Astrocyte (in vitro differentiated cells and primary cell): ENCODE data around the gene ZSCAN5B. TPM values are rescaled to one million over a fixed set of nuclear protein-coding genes. Genes with fewer than 3 reads are reported as not detected.

Experiments used
- DNase-seq: peaks from one replicate; pipeline ENCODE4 v3.0.0-alpha.2; 2010; ENCODE audit warnings: low read depth
- FAIRE-seq: peaks from 2 replicates; lab custom pipeline; 2011; peaks lifted over from hg19 to GRCh38; lab: Jason Lieb, UNC
- H2AFZ ChIP-seq: 2 replicates; pipeline ENCODE4 v1.6.0; 2012; ENCODE audit warnings: low read depth, low read length, inconsistent platforms
- H3K27ac ChIP-seq: 2 replicates; pipeline ENCODE4 v1.5.1; 2011; ENCODE audit warnings: low read depth, low read length, inconsistent platforms
- H3K27me3 ChIP-seq: 2 replicates; pipeline ENCODE4 v1.6.0; 2011; ENCODE audit warnings: low read length, inconsistent platforms; ENCODE audit not compliant: insufficient read depth
- H3K36me3 ChIP-seq: 2 replicates; pipeline ENCODE4 v1.5.1; 2011; ENCODE audit warnings: low read length, inconsistent platforms; ENCODE audit not compliant: insufficient read depth
- H3K4me1 ChIP-seq: 2 replicates; pipeline ENCODE4 v1.5.1; 2011; ENCODE audit warnings: low read length, inconsistent platforms; ENCODE audit not compliant: insufficient read depth
- H3K4me2 ChIP-seq: 2 replicates; pipeline ENCODE4 v1.6.0; 2012; ENCODE audit warnings: low read length, inconsistent platforms
- H3K4me3 ChIP-seq: 2 replicates; pipeline ENCODE4 v1.5.1; 2011; ENCODE audit warnings: low read depth, mild to moderate bottlenecking, low read length, inconsistent platforms; ENCODE audit not compliant: insufficient read depth
- H3K79me2 ChIP-seq: 2 replicates; pipeline ENCODE4 v1.6.0; 2012; ENCODE audit warnings: mild to moderate bottlenecking, low read length, inconsistent platforms; ENCODE audit not compliant: insufficient read depth
- H3K9ac ChIP-seq: 2 replicates; pipeline ENCODE4 v1.6.0; 2012; ENCODE audit warnings: mild to moderate bottlenecking, low read length, inconsistent platforms
- H3K9me3 ChIP-seq: 2 replicates; pipeline ENCODE4 v1.5.1; 2012; ENCODE audit warnings: low read depth, mild to moderate bottlenecking, low read length, inconsistent platforms; ENCODE audit not compliant: insufficient read depth
- H4K20me1 ChIP-seq: 2 replicates; pipeline ENCODE4 v1.6.0; 2012; ENCODE audit warnings: low read length, inconsistent platforms; ENCODE audit not compliant: insufficient read depth
- H3K27ac Mint-ChIP-seq: one replicate; pipeline ENCODE4 v1.8.0; 2021; ENCODE audit warnings: mild to moderate bottlenecking, mixed read lengths; ENCODE audit not compliant: unreplicated experiment
- H3K27me3 Mint-ChIP-seq: one replicate; pipeline ENCODE4 v1.8.0; 2021; ENCODE audit warnings: low read depth, mixed read lengths; ENCODE audit not compliant: unreplicated experiment
- H3K36me3 Mint-ChIP-seq: one replicate; pipeline ENCODE4 v1.8.0; 2021; ENCODE audit warnings: low read depth, mixed read lengths; ENCODE audit not compliant: unreplicated experiment
- H3K4me1 Mint-ChIP-seq: one replicate; pipeline ENCODE4 v1.8.0; 2021; ENCODE audit warnings: low read depth, mixed read lengths; ENCODE audit not compliant: unreplicated experiment
- H3K4me3 Mint-ChIP-seq: one replicate; pipeline ENCODE4 v1.8.0; 2021; ENCODE audit warnings: mild to moderate bottlenecking, moderate library complexity, mixed read lengths; ENCODE audit not compliant: unreplicated experiment
- H3K9me3 Mint-ChIP-seq: one replicate; pipeline ENCODE4 v1.8.0; 2021; ENCODE audit warnings: mild to moderate bottlenecking, mixed read lengths; ENCODE audit not compliant: unreplicated experiment
- CTCF ChIP-seq: IDR thresholded peaks from 2 replicates; pipeline ENCODE4 v1.5.1; 2011; ENCODE audit warnings: low read depth, mild to moderate bottlenecking, inconsistent platforms, low read length, moderate library complexity; ENCODE audit not compliant: insufficient read depth
- EZH2 ChIP-seq: IDR thresholded peaks from 2 replicates; pipeline ENCODE4 v1.6.1; 2012; ENCODE audit warnings: mild to moderate bottlenecking, low read length, inconsistent platforms; ENCODE audit not compliant: insufficient read depth
- total RNA-seq: library from RNA; stranded (reverse); gene quantifications from 2 replicates; pipeline ENCODE4 v1.2.1, GENCODE V29; 2021

Gene ZSCAN5B
- total RNA-seq, 1 donor from 2014 or later, result not detected

GRCh38 chr19:56167064-56167578 is 30.5 kb downstream of the ZSCAN5B start:
- Histone ChIP-seq H4K20me1 (no peaks in the 10 kb centered on the region), H3K9ac (no peak overlapping the region), H3K9me3 (no peaks in the 10 kb centered on the region), H3K4me2 (no peak overlapping the region), H3K27me3 (no peaks in the 10 kb centered on the region), H3K79me2 (no peaks in the 10 kb centered on the region), H2AFZ (no peak overlapping the region), H3K4me3 (no peak overlapping the region), H3K36me3 (no peaks in the 10 kb centered on the region), H3K4me1 (no peaks in the 10 kb centered on the region), H3K27ac (no peak overlapping the region)
- Mint-ChIP-seq H3K4me3 (no peak overlapping the region), H3K4me1 (peaks cover 10% of the 10 kb centered on the region), H3K9me3 (no peaks in the 10 kb centered on the region), H3K27me3 (peaks cover 2% of the 10 kb centered on the region), H3K27ac (no peak overlapping the region), H3K36me3 (peaks cover 2% of the 10 kb centered on the region)
- DNase-seq, result no peak
- TF ChIP-seq EZH2, result no peak
- TF ChIP-seq CTCF, result no peak
- FAIRE-seq, result no peak

DNA sequence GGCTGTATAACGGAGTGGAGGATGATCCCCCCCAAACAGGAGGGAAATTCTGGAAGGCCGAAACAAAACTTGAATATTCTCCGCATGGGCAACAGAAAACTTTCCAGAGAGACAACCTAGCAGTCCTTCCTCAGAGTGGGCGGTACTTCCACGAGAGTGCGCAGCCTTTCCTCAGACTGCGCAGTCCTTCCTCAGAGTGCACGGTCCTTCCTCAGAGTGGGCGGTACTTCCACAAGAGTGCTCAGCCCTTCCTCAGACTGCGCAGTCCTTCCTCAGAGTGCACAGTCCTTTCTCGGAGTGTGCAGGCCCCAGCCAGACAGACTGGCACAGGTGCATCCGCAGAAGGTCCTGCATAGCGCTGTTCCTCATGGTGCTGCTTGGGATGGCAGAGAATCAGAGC is 34.5 kb downstream of the ZSCAN5B start:
- Mint-ChIP-seq H3K36me3 (peaks cover 15% of the 10 kb centered on the region), H3K4me3 (no peak overlapping the region), H3K27me3 (peaks cover 2% of the 10 kb centered on the region), H3K4me1 (peaks cover 8% of the 10 kb centered on the region), H3K27ac (peak overlapping the region; percentile 34), H3K9me3 (no peaks in the 10 kb centered on the region)
- H3K27ac ChIP-seq, result no peak overlapping the region
- no peak overlapping the region for H3K4me2 ChIP-seq
- H3K79me2 ChIP-seq, result no peaks in the 10 kb centered on the region
- no peaks in the 10 kb centered on the region for H3K4me1 ChIP-seq
- no peak for FAIRE-seq
- no peaks in the 10 kb centered on the region for H4K20me1 ChIP-seq
- DNase-seq, result no peak
- TF ChIP-seq CTCF (no peak), EZH2 (no peak)
- no peaks in the 10 kb centered on the region for H3K36me3 ChIP-seq
- no peaks in the 10 kb centered on the region for H3K27me3 ChIP-seq
- H3K9me3 ChIP-seq, result peaks cover 3% of the 10 kb centered on the region
- H3K9ac ChIP-seq, result no peak overlapping the region
- H3K4me3 ChIP-seq, result no peak overlapping the region
- no peak overlapping the region for H2AFZ ChIP-seq

GRCh38 chr19:56162258-56162657 is 35.3 kb downstream of the ZSCAN5B start:
- Mint-ChIP-seq H3K27me3 (no peaks in the 10 kb centered on the region), H3K4me1 (peaks cover 8% of the 10 kb centered on the region), H3K4me3 (no peak overlapping the region), H3K36me3 (peaks cover 20% of the 10 kb centered on the region), H3K9me3 (no peaks in the 10 kb centered on the region), H3K27ac (peak overlapping the region; percentile 34)
- Histone ChIP-seq H3K79me2 (no peaks in the 10 kb centered on the region), H4K20me1 (no peaks in the 10 kb centered on the region), H3K4me1 (no peaks in the 10 kb centered on the region), H3K9me3 (peaks cover 3% of the 10 kb centered on the region), H3K27ac (no peak overlapping the region), H3K27me3 (no peaks in the 10 kb centered on the region), H2AFZ (no peak overlapping the region), H3K9ac (no peak overlapping the region), H3K4me3 (no peak overlapping the region), H3K36me3 (no peaks in the 10 kb centered on the region), H3K4me2 (no peak overlapping the region)
- FAIRE-seq (peak; percentile 9), DNase-seq (peak; percentile 20)
- TF ChIP-seq CTCF (no peak), EZH2 (no peak)
